Measurements from ENCODE around the gene NOTO. TPM values are rescaled to one million over a fixed set of nuclear protein-coding genes. Genes with fewer than 3 reads are reported as not detected.

Gene NOTO
- total RNA-seq, 1 donor from 2014 or later, result not detected

- Mint-ChIP-seq H3K36me3 (ENCODE audit: low read depth, unreplicated experiment) (peaks cover 16% of the 10 kb centered on the region), H3K4me3 (ENCODE audit: unreplicated experiment) (no peak overlapping the region), H3K9me3 (ENCODE audit: unreplicated experiment) (no peaks in the 10 kb centered on the region), H3K4me1 (ENCODE audit: low read depth, unreplicated experiment) (peaks cover 2% of the 10 kb centered on the region), H3K27ac (ENCODE audit: unreplicated experiment) (no peak overlapping the region), H3K27me3 (ENCODE audit: low read depth, unreplicated experiment) (no peaks in the 10 kb centered on the region)
- no peaks in the 10 kb centered on the region for H3K27me3 ChIP-seq (ENCODE audit: insufficient read depth, low read length)
- H3K9me3 ChIP-seq (ENCODE audit: insufficient read depth, low read depth, low read length), result no peaks in the 10 kb centered on the region
- H3K9ac ChIP-seq (ENCODE audit: low read length), result no peak overlapping the region
- no peak overlapping the region for H2AFZ ChIP-seq (ENCODE audit: low read depth, low read length)
- no peak for FAIRE-seq
- H3K36me3 ChIP-seq (ENCODE audit: insufficient read depth, low read length), result peaks cover 48% of the 10 kb centered on the region
- no peak for DNase-seq (ENCODE audit: low read depth)
- no peaks in the 10 kb centered on the region for H3K79me2 ChIP-seq (ENCODE audit: insufficient read depth, low read length)
- no peak overlapping the region for H3K4me2 ChIP-seq (ENCODE audit: low read length)
- H3K4me3 ChIP-seq (ENCODE audit: insufficient read depth, low read depth, low read length), result no peak overlapping the region
- no peak overlapping the region for H3K27ac ChIP-seq (ENCODE audit: low read depth, low read length)
- peaks cover 67% of the 10 kb centered on the region for H4K20me1 ChIP-seq (ENCODE audit: insufficient read depth, low read length)
- no peak for TF ChIP-seq EZH2 (IDR thresholded peaks at IDR 0.05; ENCODE audit: insufficient read depth, low read length)
- TF ChIP-seq CTCF (IDR thresholded peaks at IDR 0.05; ENCODE audit: insufficient read depth, low read depth, low read length), result no peak
- H3K4me1 ChIP-seq (ENCODE audit: insufficient read depth, low read length), result no peaks in the 10 kb centered on the region
Observed at GRCh38 chr2:73253400-73253799, 51.0 kb downstream of the NOTO start.

- H4K20me1 ChIP-seq (ENCODE audit: insufficient read depth, low read length), result peaks cover 63% of the 10 kb centered on the region
- H3K4me1 Mint-ChIP-seq (ENCODE audit: low read depth, unreplicated experiment), result peaks cover 2% of the 10 kb centered on the region
- H3K79me2 ChIP-seq (ENCODE audit: insufficient read depth, low read length), result no peaks in the 10 kb centered on the region
- H3K36me3 ChIP-seq (ENCODE audit: insufficient read depth, low read length), result peaks cover 44% of the 10 kb centered on the region
- H3K4me3 ChIP-seq (ENCODE audit: insufficient read depth, low read depth, low read length), result no peak overlapping the region
- peak overlapping the region; percentile 80 for H3K27ac Mint-ChIP-seq (ENCODE audit: unreplicated experiment)
- H3K9me3 ChIP-seq (ENCODE audit: insufficient read depth, low read depth, low read length), result no peaks in the 10 kb centered on the region
- no peak for TF ChIP-seq CTCF (IDR thresholded peaks at IDR 0.05; ENCODE audit: insufficient read depth, low read depth, low read length)
- TF ChIP-seq EZH2 (IDR thresholded peaks at IDR 0.05; ENCODE audit: insufficient read depth, low read length), result no peak
- no peaks in the 10 kb centered on the region for H3K4me1 ChIP-seq (ENCODE audit: insufficient read depth, low read length)
- no peak for DNase-seq (ENCODE audit: low read depth)
- H3K36me3 Mint-ChIP-seq (ENCODE audit: low read depth, unreplicated experiment), result peaks cover 17% of the 10 kb centered on the region
- no peaks in the 10 kb centered on the region for H3K27me3 Mint-ChIP-seq (ENCODE audit: low read depth, unreplicated experiment)
- no peak overlapping the region for H2AFZ ChIP-seq (ENCODE audit: low read depth, low read length)
- H3K9me3 Mint-ChIP-seq (ENCODE audit: unreplicated experiment), result no peaks in the 10 kb centered on the region
- no peak for FAIRE-seq
- H3K9ac ChIP-seq (ENCODE audit: low read length), result no peak overlapping the region
- no peaks in the 10 kb centered on the region for H3K27me3 ChIP-seq (ENCODE audit: insufficient read depth, low read length)
- no peak overlapping the region for H3K27ac ChIP-seq (ENCODE audit: low read depth, low read length)
- no peak overlapping the region for H3K4me2 ChIP-seq (ENCODE audit: low read length)
- no peak overlapping the region for H3K4me3 Mint-ChIP-seq (ENCODE audit: unreplicated experiment)
Observed at GRCh38 chr2:73253901-73254300, 51.5 kb downstream of the NOTO start.

DNA sequence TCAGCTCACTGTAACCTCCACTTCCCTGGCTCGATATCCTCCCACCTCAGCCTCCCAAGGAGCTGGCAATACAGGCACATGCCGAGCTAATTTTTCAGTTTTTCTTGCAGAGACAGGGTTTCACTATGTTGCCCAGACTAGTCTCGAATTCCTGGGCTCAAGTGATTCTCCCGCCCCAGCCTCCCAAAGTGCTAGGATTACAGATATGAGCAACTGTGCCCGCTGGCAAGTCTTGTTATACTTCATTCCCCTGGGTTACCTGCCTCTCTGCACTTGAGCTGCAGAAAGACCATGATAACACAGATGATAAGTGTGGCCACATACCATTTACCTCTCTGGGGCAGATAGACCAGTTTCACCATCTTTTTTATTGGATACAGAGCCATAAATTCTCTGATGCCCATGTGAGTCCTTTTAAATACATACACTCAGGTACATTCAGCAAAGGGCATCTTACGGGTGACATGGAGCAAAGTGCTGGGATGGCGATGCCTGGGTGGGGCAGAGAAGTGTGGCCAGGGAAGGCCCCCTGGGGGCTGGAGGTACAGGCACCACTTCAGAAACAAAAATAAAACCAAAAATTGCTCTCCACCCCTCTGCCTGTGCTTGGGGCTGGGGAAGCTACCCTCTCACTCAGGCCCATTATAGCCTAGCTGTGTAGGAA lies 52.1 kb downstream of the NOTO start:
- no peak overlapping the region for H3K4me3 ChIP-seq (ENCODE audit: insufficient read depth, low read depth, low read length)
- H3K9me3 ChIP-seq (ENCODE audit: insufficient read depth, low read depth, low read length), result no peaks in the 10 kb centered on the region
- no peaks in the 10 kb centered on the region for H3K27me3 Mint-ChIP-seq (ENCODE audit: low read depth, unreplicated experiment)
- no peak overlapping the region for H3K4me3 Mint-ChIP-seq (ENCODE audit: unreplicated experiment)
- no peak for TF ChIP-seq EZH2 (IDR thresholded peaks at IDR 0.05; ENCODE audit: insufficient read depth, low read length)
- no peak for TF ChIP-seq CTCF (IDR thresholded peaks at IDR 0.05; ENCODE audit: insufficient read depth, low read depth, low read length)
- H3K27ac Mint-ChIP-seq (ENCODE audit: unreplicated experiment), result peak overlapping the region; percentile 80
- peaks cover 17% of the 10 kb centered on the region for H3K36me3 Mint-ChIP-seq (ENCODE audit: low read depth, unreplicated experiment)
- FAIRE-seq (no peak), DNase-seq (ENCODE audit: low read depth) (no peak)
- H3K9me3 Mint-ChIP-seq (ENCODE audit: unreplicated experiment), result no peaks in the 10 kb centered on the region
- no peak overlapping the region for H2AFZ ChIP-seq (ENCODE audit: low read depth, low read length)
- no peak overlapping the region for H3K9ac ChIP-seq (ENCODE audit: low read length)
- H3K4me1 ChIP-seq (ENCODE audit: insufficient read depth, low read length), result no peaks in the 10 kb centered on the region
- H4K20me1 ChIP-seq (ENCODE audit: insufficient read depth, low read length), result peaks cover 57% of the 10 kb centered on the region
- H3K27me3 ChIP-seq (ENCODE audit: insufficient read depth, low read length), result no peaks in the 10 kb centered on the region
- H3K27ac ChIP-seq (ENCODE audit: low read depth, low read length), result no peak overlapping the region
- peaks cover under 1% of the 10 kb centered on the region for H3K4me1 Mint-ChIP-seq (ENCODE audit: low read depth, unreplicated experiment)
- H3K36me3 ChIP-seq (ENCODE audit: insufficient read depth, low read length), result peaks cover 38% of the 10 kb centered on the region
- H3K79me2 ChIP-seq (ENCODE audit: insufficient read depth, low read length), result no peaks in the 10 kb centered on the region
- H3K4me2 ChIP-seq (ENCODE audit: low read length), result no peak overlapping the region
